ENCODE measurements around the gene ARL1.

GRCh38 chr12:101407049-101407435 lies 530 bp downstream of the ARL1 start:
- TF ChIP-seq CTCF (IDR thresholded peaks at IDR 0.05; ENCODE audit: insufficient read depth, low read depth, low read length) = no peak
- no peak for TF ChIP-seq EZH2 (IDR thresholded peaks at IDR 0.05; ENCODE audit: insufficient read depth, low read length)
